Keratinocyte (primary cell): ENCODE results near the gene CPLANE2. TPM values are rescaled to one million over a fixed set of nuclear protein-coding genes. Genes with fewer than 3 reads are reported as not detected.
"Not testable (repeated sequence)": the region's sequence is repeated elsewhere in the genome, so short reads cannot be mapped to it uniquely, and the experiment has no call there.

Experiments
- DNase-seq: peaks from one replicate; pipeline ENCODE4 v3.0.0-alpha.2; 2011; ENCODE audit warnings: low read depth, missing footprints, low spot score
- FAIRE-seq: peaks from 2 replicates; lab custom pipeline; 2011; peaks lifted over from hg19 to GRCh38; lab: Jason Lieb, UNC
- H2AFZ ChIP-seq: 2 replicates; pipeline ENCODE4 v1.6.0; 2012; ENCODE audit warnings: low read length, control low read depth, inconsistent platforms; ENCODE audit not compliant: control insufficient read depth
- H3K27ac ChIP-seq: 2 replicates; pipeline ENCODE4 v1.5.1; 2011; ENCODE audit warnings: low read length; ENCODE audit not compliant: control insufficient read depth, insufficient read depth
- H3K27me3 ChIP-seq: 3 replicates; pipeline ENCODE4 v1.6.0; 2011; ENCODE audit warnings: low read length; ENCODE audit not compliant: control insufficient read depth, insufficient read depth; ENCODE audit errors: extremely low read depth
- H3K36me3 ChIP-seq, 2 experiments: 2 replicates in 1 of 2; 3 replicates in 1 of 2; pipeline ENCODE4 v1.5.1; 2011; ENCODE audit warnings: low read length in 2 of 2, mild to moderate bottlenecking in 1 of 2; ENCODE audit not compliant: control insufficient read depth in 2 of 2, insufficient read depth in 2 of 2; ENCODE audit errors: extremely low read depth in 1 of 2
- H3K4me1 ChIP-seq: 3 replicates; pipeline ENCODE4 v1.5.1; 2011; ENCODE audit warnings: low read length; ENCODE audit not compliant: control insufficient read depth, insufficient read depth; ENCODE audit errors: extremely low read depth
- H3K4me2 ChIP-seq: 3 replicates; pipeline ENCODE4 v1.6.0; 2011; ENCODE audit warnings: low read depth, low read length; ENCODE audit not compliant: control insufficient read depth, insufficient read depth; ENCODE audit errors: extremely low read depth
- H3K4me3 ChIP-seq, 3 experiments: fragments of 200-600 bp in 1 of 3; sonication (generic) in 1 of 3; 2 replicates in 2 of 3; 3 replicates in 1 of 3; pipeline ENCODE4 v1.5.1; 2011 to 2016; ENCODE audit warnings: low read length in 3 of 3, mild to moderate bottlenecking in 3 of 3, control low read depth in 2 of 3, inconsistent platforms in 1 of 3, low read depth in 1 of 3, mixed read lengths in 1 of 3, mixed run types in 1 of 3, moderate library complexity in 1 of 3; ENCODE audit not compliant: control insufficient read depth in 2 of 3, insufficient read depth in 2 of 3; ENCODE audit errors: extremely low read depth in 1 of 3
- H3K79me2 ChIP-seq: 2 replicates; pipeline ENCODE4 v1.6.0; 2012; ENCODE audit warnings: low read length; ENCODE audit not compliant: control insufficient read depth, insufficient read depth
- H3K9ac ChIP-seq: 3 replicates; pipeline ENCODE4 v1.6.0; 2011; ENCODE audit warnings: low read length; ENCODE audit not compliant: control insufficient read depth, insufficient read depth; ENCODE audit errors: extremely low read depth
- H3K9me1 ChIP-seq: 3 replicates; pipeline ENCODE4 v1.6.0; 2011; ENCODE audit warnings: low read length; ENCODE audit not compliant: control insufficient read depth, insufficient read depth; ENCODE audit errors: extremely low read depth
- H3K9me3 ChIP-seq: 2 replicates; pipeline ENCODE4 v1.5.1; 2012; ENCODE audit warnings: low read depth, low read length; ENCODE audit not compliant: control insufficient read depth
- H4K20me1 ChIP-seq: 3 replicates; pipeline ENCODE4 v1.6.0; 2011; ENCODE audit warnings: low read length; ENCODE audit not compliant: control insufficient read depth, insufficient read depth; ENCODE audit errors: extremely low read depth
- CTCF ChIP-seq, 3 experiments: IDR thresholded peaks in 1 of 3; conservative IDR thresholded peaks in 1 of 3; optimal IDR thresholded peaks in 1 of 3; 2 replicates in 2 of 3; 3 replicates in 1 of 3; pipeline versions ENCODE3 to v1.5.1; 2011; ENCODE audit warnings: low read length in 3 of 3, mild to moderate bottlenecking in 3 of 3, moderate library complexity in 2 of 3, control low read depth in 1 of 3, inconsistent platforms in 1 of 3; ENCODE audit not compliant: insufficient read depth in 2 of 3; ENCODE audit errors: extremely low read depth in 1 of 3
- EZH2 ChIP-seq: IDR thresholded peaks from one replicate; pipeline ENCODE4 v1.6.1; 2012; ENCODE audit warnings: inconsistent platforms, mild to moderate bottlenecking, low read length, moderate library complexity
- dilution Hi-C: fragments of 300-500 bp; cut with MboI; formaldehyde crosslinking; loops from one replicate; pipeline ENCODE4 v1.7.0; 2020; ENCODE audit warnings: low sequenced_read_pairs; ENCODE audit not compliant: extremely low pct_ligation_motif_present
- polyA plus RNA-seq, 5 experiments: library from polyadenylated mRNA; depleted of rRNA in 3 of 5; stranded (reverse) in 3 of 5; stranded (forward) in 1 of 5; unstranded in 1 of 5; fragments of >200 nt; gene quantifications; 1 replicate in 1 of 5; 2 replicates in 3 of 5; 3 replicates in 1 of 5; pipeline versions ENCODE4 v1.2.1 to v1.2.3, GENCODE V29; 2011 to 2012; ENCODE audit warnings: missing spikeins in 2 of 5, low read depth in 1 of 5, low replicate concordance in 1 of 5

CPLANE2 gene
- polyA plus RNA-seq, 1 donor (not counting 4 experiments of a cell fraction or from before 2014, with no cell fraction given) = 2.5 TPM

- no peaks in the 10 kb centered on the region for H3K9me1 ChIP-seq
- peak overlapping the region; percentile 92 for H3K4me2 ChIP-seq
- no peaks in the 10 kb centered on the region for H3K36me3 ChIP-seq
- H3K27me3 ChIP-seq = no peaks in the 10 kb centered on the region
- peak overlapping the region; percentile 73 for H3K27ac ChIP-seq
- DNase-seq (peak; percentile 90), FAIRE-seq (peak; percentile 82)
- no peaks in the 10 kb centered on the region for H4K20me1 ChIP-seq
- H2AFZ ChIP-seq = peak overlapping the region; percentile 98
- H3K9me3 ChIP-seq = no peaks in the 10 kb centered on the region
- H3K9ac ChIP-seq = peak overlapping the region; percentile 76
- peak overlapping the region; percentile 54 to 77 (median 73) for H3K4me3 ChIP-seq
- TF ChIP-seq EZH2 (no peak), CTCF (optimal IDR thresholded peaks at IDR 0.05 in 1 of 3, IDR thresholded peaks at IDR 0.05 in 1 of 3, conservative IDR thresholded peaks at IDR 0.05 in 1 of 3; ENCODE audit: extremely low read depth in 1 of 3, insufficient read depth in 2 of 3, low read length in 3 of 3) (no peak)
- H3K4me1 ChIP-seq = peaks cover 19% of the 10 kb centered on the region
- dilution Hi-C loops = no loop called here
- H3K79me2 ChIP-seq = no peaks in the 10 kb centered on the region
Measured at GRCh38 chr1:16217061-16217785, 19.8 kb downstream of the CPLANE2 start.

- H3K79me2 ChIP-seq = no peaks in the 10 kb centered on the region
- no peak overlapping the region for H3K27ac ChIP-seq
- H3K4me1 ChIP-seq = peaks cover 30% of the 10 kb centered on the region
- no peaks in the 10 kb centered on the region for H3K9me1 ChIP-seq
- dilution Hi-C loops = no loop called here
- H2AFZ ChIP-seq = peak overlapping the region; percentile 98
- H3K9me3 ChIP-seq = no peaks in the 10 kb centered on the region
- TF ChIP-seq CTCF (optimal IDR thresholded peaks at IDR 0.05 in 1 of 3, IDR thresholded peaks at IDR 0.05 in 1 of 3, conservative IDR thresholded peaks at IDR 0.05 in 1 of 3; ENCODE audit: extremely low read depth in 1 of 3, insufficient read depth in 2 of 3, low read length in 3 of 3) = no peak
- TF ChIP-seq EZH2 = no peak
- no peak for DNase-seq
- H3K4me3 ChIP-seq = peak overlapping the region; percentile 54 to 77 (median 73)
- peak overlapping the region; percentile 92 for H3K4me2 ChIP-seq
- no peak for FAIRE-seq
- H3K27me3 ChIP-seq = no peaks in the 10 kb centered on the region
- H3K36me3 ChIP-seq = no peaks in the 10 kb centered on the region
- peak overlapping the region; percentile 76 for H3K9ac ChIP-seq
- H4K20me1 ChIP-seq = no peaks in the 10 kb centered on the region
Measured at GRCh38 chr1:16215882-16216753, 20.9 kb downstream of the CPLANE2 start.

- H3K9me3 ChIP-seq, H3K9me1 ChIP-seq, H3K79me2 ChIP-seq, H3K9ac ChIP-seq, H4K20me1 ChIP-seq, dilution Hi-C loops, H3K27me3 ChIP-seq, FAIRE-seq, H2AFZ ChIP-seq, DNase-seq, H3K4me3 ChIP-seq, H3K4me2 ChIP-seq, H3K27ac ChIP-seq, H3K36me3 ChIP-seq: not testable (repeated sequence)
- H3K4me1 ChIP-seq = peaks cover 31% of the 10 kb centered on the region
Measured at GRCh38 chr1:16215240-16215639, 21.7 kb downstream of the CPLANE2 start.
